HG03159 (cell line): ENCODE data around the gene HMCN1.

Experiments
- ATAC-seq: cut with Tn5 transposase; IDR thresholded peaks from one replicate; pipeline ENCODE4 v1.9.1; 2021; ENCODE audit warnings: mild to moderate bottlenecking, moderate library complexity; ENCODE audit not compliant: unreplicated experiment

HMCN1 gene

DNA sequence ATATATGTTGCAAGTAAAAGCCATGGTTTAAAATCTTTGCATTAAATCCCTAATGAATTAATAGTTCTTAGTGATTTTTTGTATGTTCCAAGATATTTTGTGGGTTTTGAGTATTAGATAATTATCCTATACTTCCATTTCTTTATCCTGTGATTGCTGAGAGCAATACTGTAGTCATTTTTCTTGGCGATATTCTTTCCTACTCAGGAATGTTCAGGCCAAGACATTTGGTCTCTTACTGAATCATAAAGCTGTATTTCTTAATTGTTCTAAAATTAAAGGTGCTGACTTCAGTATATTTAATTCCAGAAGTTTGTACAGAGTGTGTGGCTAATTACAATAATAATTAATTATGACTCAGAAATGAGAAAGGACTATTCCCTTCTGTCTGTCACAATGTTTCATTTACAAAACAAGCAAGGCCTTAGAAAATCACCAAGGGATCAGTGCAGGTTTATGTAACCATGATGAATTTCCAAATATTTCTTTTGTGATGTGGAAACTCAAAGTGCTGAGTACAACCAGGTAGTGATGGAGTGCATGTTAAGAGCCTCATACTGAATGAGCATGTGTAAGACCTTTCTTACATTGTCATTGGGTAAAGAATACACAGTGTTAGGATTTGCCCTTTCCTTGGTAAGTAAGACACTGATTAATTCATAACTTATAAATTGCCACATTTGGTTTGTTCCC, 161.2 kb downstream of the HMCN1 start:
- no peak for ATAC-seq

DNA sequence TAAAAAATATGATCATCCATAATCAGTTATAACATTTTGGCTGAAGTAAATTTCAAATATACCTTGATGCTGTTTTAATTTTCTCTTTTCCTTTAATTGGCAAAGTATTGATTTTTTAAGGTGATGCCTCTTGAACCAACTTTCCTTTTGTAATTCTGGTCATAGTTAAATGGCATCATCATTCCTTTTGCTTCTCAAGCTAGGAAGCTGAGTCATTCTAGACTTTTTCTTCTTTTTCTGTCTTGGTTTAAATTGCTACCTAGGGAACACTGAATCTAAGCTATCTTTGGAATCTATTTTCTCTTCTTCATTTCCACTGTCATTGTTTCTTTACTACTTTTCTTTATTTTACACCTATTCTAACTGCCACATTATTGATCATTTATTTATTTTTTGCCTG, 162.7 kb downstream of the HMCN1 start:
- ATAC-seq = no peak

- ATAC-seq = no peak
Measured at GRCh38 chr1:185906186-185906585, 172.0 kb downstream of the HMCN1 start.

DNA sequence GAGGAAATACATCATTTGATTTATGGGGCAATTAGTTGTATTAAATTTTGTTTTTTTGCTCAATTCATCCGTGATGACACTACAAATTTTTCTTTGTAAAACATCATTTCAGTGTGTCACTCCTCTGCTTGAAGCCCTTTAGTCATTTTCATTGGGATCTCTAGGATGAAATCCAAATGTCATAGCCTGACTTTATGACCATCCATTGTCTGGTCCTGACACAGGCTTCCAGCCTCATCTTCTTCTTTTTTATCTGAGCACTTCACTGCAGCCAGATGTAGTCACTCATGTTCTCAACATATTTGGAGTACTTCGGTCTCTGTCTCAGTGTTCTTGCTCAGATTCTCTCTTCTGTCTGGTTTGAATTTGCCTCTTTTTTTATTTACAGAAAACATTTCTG, 173.1 kb downstream of the HMCN1 start:
- no peak for ATAC-seq

GRCh38 chr1:185911978-185912377, 177.8 kb downstream of the HMCN1 start:
- no peak for ATAC-seq

DNA sequence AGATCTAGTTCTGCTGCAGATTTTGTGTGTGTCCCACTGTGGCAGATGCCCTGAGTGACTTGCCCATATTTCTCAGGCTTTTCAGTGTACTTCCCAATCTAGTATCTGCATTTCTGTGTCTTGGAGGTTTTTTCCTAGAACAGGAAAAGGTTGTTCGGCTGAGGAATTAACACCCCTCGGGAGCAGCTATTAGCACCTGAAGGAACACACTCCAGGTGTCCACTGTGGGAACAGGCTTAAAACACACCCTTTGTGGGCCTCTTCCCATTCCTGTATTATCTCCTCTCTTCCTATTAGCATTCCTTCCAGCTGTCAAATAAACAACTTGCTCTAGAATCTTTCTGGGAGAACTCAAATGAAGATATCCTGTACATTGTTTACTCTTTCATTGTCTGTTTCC, 178.3 kb downstream of the HMCN1 start:
- no peak for ATAC-seq

DNA sequence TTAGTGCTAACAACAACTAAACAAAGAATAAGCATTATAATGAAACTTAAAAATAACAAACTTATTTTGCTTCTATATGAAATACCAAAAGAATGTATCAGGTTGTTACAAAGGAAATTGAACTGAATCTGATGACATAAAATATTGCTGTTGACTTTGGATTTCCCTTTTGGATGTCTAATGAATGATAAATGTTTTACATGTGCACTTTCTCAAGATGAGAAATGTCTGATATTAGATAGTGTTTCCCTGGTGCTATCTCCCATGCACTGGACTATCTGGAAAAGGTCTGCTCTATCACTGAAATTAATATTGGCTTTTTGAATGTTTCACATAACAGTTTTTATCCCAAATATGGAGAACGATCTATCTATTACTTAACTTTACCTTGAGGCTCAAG, 179.9 kb downstream of the HMCN1 start:
- no peak for ATAC-seq

DNA sequence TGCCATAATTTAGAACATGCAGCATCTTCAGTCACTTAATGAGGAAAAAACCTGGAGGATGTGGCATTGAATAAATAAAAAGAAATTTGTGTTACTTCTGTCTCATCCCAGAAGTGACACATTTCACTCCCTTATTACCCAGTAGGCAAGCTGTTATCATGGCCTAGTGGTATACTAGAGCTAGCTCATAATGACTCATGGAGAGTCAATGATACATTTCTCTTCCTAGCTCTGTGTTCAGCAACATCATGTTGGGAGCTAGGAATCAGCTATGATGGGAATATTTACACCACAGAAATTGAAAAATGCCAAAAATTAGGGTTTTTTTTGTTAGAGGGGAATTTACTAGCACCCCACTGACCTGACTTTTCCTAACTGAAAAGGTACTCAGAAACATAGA, 182.7 kb downstream of the HMCN1 start:
- no peak for ATAC-seq

GRCh38 chr1:185917646-185918045, 183.5 kb downstream of the HMCN1 start:
- ATAC-seq = no peak

DNA sequence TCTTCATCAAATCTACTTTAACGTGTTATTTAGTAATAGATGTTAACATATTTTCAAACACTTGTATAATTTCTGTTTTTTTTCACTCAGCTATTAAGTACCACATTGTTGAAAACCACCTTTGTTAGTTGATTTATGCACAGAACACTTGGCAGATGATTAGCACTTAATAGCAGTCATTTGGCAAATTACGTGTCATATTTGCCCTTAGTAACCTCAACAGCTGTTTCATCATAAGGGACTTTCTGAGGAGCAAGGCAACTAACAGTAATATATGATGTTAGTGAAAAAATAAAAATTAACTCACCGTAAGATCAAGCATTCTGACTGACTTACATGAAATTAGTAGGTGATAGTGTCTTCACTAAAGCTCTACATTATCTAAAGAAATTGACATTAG, 186.4 kb downstream of the HMCN1 start:
- ATAC-seq = no peak

DNA sequence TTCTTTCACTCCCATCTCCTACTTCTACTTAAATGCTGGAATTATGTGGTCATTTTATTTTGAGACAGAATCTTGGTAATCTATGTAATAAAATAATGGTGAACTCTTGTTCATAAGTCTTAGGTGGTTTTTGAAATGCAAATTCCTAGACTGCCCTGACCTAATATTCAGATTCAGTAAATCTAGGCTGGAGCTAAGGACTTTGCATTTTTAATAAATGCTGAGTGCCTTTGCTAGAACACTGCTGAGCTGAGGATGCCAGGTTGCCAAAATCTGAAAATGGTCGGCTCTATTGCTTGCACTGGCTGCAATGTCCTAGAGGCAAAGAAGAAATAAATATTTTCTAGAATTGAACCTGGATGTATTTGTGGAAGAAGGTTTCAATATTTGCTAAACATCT, 187.4 kb downstream of the HMCN1 start:
- ATAC-seq = no peak

GRCh38 chr1:185926588-185926987, 192.4 kb downstream of the HMCN1 start:
- no peak for ATAC-seq

GRCh38 chr1:185929776-185930175, 195.6 kb downstream of the HMCN1 start:
- no peak for ATAC-seq

GRCh38 chr1:185931438-185931837, 197.2 kb downstream of the HMCN1 start:
- no peak for ATAC-seq

- no peak for ATAC-seq
Measured at GRCh38 chr1:185933580-185933979, 199.4 kb downstream of the HMCN1 start.

DNA sequence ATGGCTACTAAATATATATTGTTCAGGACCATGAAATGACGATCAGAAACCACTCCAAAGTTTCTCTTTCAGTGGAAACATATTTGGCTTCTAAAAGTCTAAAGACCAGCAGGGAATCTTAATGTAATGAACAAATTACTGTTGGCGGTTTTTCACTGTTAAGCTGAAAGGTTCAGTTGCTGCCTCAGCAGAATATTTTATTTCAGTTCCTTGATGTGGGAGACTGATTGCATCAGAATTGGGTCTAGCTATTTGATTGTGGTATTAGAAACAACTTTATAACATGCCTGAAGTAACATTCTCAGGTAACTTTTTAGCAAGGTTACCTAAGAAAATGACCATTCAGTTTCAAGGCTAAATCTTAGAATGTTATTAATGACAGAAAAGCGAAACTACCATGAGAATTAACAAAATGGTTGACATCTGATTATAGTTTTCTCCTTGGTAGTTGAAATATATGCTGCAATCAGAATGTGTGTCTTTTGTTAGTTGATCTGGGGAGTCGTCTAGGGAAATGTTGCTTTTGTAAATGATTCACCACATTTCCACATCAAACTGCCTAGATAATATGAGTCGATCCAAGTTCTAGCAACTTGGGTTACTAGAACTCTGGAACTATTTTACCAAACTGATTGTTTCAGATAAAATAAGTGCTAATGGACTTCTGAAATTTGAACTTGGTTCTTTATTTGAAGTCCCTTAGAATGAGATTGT, 200.4 kb downstream of the HMCN1 start:
- no peak for ATAC-seq

GRCh38 chr1:185935360-185935759, 201.2 kb downstream of the HMCN1 start:
- ATAC-seq = no peak

GRCh38 chr1:185936641-185937040, 202.4 kb downstream of the HMCN1 start:
- no peak for ATAC-seq

DNA sequence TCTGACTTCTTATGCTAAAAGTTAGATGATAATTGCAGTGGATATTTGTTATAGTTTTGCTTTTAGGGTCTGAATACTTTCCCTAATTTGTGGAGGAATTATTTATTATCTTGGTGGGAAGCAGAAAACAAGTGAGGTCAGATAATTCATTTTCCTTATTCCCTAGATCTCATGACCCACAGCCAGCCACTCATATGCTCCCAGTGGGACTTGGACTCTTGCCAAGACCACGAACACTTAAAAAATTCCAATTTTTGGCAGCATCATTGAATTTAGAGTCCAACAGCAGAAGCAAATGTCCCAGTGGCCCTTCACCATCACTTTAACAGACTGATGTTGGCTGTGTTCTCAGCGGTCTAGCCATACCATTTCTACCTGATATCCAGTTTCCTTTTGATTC, 204.2 kb downstream of the HMCN1 start:
- ATAC-seq = no peak

DNA sequence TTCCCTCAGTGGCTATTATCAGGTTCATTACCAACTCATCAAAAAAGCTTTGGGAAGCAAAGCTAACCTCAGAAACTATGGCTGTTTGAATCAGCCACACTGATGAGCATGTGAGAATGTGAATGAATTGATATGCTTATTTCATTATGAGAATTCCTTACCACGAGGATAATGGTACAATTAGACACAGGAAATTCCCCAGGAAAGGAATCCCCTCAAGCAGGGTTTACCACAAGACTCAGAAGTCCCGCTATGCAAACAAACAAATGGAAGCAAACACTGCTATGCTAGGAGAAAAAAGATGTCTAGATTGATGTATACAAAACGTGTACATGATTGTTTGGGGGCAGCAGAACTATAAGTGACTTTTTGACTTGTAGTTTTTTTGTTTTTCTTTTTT, 205.0 kb downstream of the HMCN1 start:
- ATAC-seq = no peak

GRCh38 chr1:185942961-185943360, 208.8 kb downstream of the HMCN1 start:
- no peak for ATAC-seq

- no peak for ATAC-seq
Measured at GRCh38 chr1:185956881-185957280, 222.7 kb downstream of the HMCN1 start.
